HuH-7.5 (cell line): ENCODE results near the gene DTNBP1.
A peak's percentile ranks its signal among the peaks of the same experiment; 100 is the strongest.

Source experiments
- DNase-seq: peaks from one replicate; pipeline ENCODE4 v3.0.0; 2011; ENCODE audit warnings: low spot score

The DTNBP1 gene

DNA sequence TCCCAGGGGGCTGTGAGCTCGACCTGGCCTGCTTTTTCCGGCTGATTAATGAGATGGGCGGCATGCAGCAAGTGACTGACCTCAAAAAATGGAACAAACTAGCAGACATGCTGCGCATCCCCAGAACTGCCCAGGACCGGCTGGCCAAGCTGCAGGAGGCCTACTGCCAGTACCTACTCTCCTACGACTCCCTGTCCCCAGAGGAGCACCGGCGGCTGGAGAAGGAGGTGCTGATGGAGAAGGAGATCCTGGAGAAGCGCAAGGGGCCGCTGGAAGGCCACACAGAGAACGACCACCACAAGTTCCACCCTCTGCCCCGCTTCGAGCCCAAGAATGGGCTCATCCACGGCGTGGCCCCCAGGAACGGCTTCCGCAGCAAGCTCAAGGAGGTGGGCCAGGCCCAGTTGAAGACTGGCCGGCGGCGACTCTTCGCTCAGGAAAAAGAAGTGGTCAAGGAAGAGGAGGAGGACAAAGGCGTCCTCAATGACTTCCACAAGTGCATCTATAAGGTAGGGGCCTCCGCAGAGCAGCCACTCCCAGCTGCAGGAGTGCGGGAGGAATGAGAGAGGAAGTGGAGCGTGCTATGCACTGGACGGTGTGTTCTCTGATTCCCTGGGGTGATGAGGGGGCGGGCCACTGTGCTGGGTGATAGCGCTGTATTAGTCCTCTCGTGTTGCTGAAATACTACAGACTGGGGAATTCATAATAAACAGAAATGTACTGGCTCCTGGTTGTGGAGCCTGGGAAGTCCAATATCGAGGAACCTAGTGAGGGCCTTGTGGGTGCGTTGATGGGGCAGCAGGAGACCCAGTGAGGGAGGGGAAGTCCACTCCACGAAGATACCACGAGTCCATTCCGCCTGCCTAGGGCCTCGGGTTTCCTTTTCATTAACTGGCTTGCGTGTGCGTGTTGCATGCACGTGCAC lies 161.7 kb downstream of the DTNBP1 start:
- no peak for DNase-seq

- no peak for DNase-seq
These were observed 162.6 kb downstream of the DTNBP1 start for GRCh38 chr6:15500078-15500740.

DNA sequence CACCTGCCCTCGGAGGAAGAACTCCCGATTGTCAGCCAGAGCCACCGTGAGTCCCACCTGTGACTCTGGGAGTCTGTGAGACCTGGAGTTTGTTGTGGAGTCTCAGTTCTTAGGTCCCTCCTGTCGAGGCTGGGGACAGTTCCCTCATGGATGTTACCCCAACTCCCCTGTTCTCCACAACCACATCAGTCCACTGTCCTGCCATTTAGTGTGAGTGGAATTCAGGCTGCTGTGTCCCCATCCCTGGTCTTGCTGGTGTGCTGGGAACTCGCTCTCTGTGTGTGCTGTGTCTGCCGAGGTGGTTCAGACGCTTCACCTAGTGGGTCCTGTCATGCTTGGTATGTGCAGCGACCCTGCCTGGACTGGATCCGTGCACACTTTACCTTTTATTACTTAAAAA lies 163.2 kb downstream of the DTNBP1 start:
- DNase-seq = no peak

DNA sequence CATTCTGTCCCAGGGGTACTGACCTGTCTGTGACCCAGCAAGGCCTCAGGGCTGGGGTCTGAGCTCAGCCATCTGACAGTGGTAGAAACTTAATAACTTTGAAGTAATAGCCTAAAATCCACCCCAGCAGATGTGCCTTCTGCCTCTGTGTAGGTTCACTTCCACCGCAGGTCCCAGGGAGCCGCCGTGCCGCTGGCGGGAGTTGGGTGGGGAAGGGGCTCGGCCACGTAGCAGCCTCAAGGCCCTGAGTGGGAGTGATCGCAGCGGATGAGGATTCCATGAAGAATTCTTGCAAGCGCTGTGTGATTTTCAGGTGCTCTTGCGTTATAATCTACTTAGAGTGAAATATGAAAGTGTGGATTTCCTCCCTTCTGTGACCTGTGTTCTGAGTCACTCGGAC lies 163.7 kb downstream of the DTNBP1 start:
- DNase-seq = no peak

DNA sequence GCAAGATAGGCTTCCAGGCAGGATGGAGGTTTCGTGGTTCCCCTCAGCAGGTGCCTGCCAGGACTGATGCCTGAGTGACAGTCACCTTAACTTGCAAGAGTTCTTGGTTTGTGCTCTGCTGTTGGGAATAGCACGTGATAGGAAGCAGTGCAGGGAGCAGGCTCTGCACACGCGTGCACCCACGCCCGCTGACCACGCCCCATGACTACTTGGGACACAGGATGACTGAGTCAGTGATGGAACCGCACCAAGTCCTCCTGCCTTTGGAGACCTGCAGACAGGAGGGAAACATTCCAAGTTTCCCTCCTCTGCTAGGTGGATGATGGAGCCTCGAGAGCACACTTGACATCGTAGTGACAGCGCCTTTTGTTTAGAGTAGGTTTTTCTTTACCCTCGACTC lies 164.2 kb downstream of the DTNBP1 start:
- no peak for DNase-seq

GRCh38 chr6:15496345-15497131 lies 166.3 kb downstream of the DTNBP1 start:
- DNase-seq = no peak

DNA sequence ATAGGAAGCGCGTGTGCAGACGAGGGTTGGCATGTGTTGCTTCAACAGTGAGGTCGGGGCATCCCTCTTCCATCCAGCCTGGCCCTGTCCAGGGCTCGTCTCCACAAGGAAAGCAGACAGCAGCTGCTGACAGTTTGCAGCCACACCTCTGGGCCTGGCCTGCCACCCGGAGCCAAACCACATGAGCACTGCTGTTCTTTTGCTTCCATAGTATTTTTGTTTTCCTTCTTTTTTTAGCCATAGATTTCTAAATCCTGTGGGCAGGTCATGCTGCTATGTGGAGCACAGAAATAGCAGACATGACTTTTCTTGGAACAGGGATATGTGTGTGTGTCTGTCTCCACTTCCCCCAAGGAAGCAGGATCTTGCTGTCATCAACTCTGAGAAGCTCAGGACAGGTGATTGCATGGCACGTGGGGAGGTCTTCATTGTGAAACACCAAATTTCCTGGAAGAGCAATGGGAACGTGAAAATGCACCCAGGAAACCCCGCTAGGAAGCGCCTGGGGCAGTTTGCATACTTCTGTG lies 167.4 kb downstream of the DTNBP1 start:
- no peak for DNase-seq

DNA sequence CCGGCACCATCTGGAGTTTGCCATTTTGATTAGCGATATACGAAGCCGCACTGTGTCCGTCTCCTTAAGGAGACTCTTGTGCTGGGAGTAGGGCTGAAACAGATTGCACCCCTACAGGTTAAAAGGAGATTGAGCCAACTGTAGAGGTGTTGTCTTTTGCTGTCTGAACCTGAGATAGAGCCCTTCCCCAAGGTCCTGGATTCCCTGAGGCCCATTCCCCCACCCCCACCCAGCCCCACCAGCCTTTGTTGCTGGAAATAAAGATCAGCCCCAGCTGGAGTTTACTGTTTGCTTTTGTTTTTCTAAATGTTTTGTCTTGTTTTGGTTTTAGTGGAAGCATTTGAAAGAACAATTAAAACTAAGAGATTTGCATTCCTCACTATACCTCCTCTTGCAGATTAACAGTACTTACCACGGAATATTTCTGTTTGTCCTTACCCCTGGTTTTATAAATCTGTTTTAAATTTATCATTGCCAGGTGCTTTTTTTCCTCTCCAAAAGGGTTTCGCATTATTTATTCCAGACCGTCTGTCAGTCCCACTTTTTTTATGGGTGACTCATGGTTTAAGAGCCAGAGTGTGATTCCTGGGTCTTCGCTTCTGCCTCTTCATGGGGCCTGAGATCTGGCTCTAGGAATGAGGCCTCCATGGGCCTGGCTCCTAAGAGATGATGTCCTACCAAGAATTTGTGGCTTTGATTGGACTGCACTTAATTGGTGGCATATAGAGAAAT lies 169.2 kb downstream of the DTNBP1 start:
- no peak for DNase-seq

DNA sequence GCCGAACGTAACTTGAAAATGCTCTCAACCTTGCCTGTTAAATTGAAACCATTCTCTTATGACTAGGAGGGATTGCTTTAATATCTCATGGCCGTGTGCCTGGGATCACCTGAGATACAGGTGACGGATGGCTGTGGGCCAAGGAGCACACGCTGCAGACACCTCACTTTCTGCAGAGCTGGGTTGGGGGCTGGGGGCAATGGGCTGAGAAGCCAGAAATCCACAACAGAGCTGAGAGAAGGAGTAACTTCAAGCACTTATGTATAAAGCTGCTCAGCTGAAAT lies 170.9 kb downstream of the DTNBP1 start:
- DNase-seq = no peak

DNA sequence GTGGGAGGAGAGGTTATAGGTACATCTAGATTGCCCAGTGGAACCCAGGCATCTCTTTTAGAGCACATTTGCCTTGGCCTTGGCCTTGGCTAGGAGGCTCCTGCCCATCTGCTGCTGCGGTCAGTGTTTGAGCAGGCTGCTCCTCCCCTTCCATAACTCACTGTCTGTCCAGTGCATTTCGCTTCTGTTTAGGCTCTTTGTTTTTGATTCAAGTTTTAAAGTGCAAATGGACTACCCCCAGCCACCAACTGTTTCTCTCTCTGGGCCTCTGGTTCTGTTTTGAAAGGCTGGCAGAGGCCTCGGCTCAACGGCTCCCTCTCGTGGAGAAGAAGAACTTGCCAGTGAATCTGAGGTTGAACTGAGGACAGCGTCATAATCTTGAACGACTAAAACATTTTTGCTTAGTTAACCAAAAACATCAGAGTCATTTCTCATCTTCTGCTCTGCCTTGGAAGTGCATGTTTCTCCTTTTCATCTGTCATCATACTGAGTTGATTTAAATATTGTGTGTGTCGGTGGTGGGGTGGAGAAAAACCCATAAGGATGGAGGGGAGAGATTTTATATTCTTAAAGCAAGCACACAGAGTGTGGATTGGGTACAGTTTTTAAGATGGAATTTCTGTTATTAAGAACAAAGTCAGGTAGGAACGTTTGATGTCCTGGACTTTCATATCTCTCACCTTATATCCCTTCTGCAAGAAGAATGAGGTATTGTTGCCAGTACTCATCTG lies 171.4 kb downstream of the DTNBP1 start:
- DNase-seq = peak; percentile 29

DNA sequence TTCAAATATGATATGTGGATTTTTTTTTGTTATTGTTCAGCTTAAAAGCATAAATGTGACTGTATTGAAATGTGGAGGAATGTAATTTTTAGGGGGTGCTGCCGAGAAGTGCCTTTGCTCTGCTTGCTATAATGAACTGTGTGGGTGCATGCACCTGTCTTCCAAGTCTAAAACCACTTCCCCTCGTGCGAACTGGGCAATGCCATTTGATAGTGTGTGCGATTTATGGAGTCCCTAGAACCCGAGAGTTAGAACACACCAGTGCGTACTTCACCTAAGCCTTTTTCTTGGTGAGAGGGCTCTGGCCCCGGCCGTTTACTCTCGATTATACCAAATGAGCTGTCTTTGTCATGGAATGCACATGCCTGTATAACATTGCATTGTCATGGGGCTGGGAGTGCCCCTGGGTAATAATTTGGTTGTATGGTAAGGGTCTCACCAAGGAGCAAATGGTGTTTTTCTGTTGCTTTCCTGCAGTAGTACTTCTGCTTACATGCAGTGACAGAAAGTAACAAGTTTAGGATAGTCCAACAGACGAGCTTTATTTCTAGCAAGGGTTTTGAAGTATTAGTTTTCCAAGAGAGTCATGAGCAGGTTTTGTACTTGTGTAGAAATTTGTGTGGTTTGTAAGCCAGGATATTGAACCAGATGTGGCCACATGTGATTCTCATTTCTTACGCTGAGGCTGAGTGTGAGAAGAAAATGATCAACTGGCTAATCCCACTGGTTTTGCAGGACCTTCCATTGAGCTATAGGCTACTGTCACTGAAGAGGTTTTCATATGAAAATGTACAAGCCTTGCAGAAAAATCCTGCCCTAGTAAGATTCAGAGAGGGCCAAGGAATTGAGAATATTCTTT lies 172.4 kb downstream of the DTNBP1 start:
- no peak for DNase-seq

DNA sequence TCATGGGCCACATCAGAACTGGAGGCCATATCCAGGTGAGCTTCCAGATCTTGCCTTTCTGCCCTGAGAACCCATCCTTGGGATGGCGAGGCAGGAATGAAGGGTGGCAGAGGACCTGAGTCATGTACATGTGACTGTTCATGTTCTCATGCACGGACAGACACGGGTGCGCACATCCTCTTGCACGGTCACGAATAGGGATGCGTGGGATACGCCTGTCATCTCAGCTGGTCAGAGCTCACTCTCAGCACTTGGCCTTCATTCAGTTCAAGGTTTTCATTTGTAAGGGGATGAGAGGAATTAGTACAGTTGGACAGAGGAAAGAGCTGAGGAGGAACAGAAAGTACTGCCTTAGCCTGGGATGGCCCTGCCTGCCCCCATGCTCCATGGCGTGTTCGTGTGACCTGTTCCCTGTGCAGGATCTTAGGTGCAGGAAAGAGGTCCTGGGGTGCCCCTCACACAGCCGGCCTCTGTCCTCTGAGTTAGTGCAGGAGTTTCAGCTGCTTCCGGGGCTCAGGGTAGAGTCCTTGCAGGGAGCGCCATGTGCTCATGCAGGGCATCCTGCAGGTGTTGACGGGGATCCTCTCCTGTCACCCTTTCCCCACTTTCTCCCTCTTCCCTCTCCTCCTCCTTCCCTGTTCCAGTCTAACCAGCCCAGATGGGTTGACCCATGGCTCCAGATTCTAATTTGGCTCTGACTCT lies 173.4 kb downstream of the DTNBP1 start:
- no peak for DNase-seq

DNA sequence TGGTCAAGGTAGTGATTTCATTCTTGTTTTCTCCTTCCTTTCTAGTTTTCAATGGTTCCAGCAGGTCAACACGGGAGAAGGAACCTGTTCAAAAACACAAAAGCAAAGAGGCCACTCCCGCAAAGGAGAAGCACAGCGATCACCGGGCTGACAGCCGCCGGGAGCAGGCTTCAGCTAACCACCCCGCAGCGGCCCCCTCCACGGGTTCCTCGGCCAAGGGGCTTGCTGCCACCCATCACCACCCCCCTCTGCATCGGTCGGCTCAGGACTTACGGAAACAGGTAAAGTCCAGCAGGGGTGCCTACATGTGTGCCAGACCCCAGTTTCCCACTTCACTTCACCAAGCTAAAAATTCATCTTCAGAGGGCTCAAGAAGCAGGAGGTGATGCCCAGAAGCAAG lies 175.6 kb downstream of the DTNBP1 start:
- DNase-seq = no peak

- no peak for DNase-seq
These were observed 176.9 kb downstream of the DTNBP1 start for GRCh38 chr6:15485936-15486335.

DNA sequence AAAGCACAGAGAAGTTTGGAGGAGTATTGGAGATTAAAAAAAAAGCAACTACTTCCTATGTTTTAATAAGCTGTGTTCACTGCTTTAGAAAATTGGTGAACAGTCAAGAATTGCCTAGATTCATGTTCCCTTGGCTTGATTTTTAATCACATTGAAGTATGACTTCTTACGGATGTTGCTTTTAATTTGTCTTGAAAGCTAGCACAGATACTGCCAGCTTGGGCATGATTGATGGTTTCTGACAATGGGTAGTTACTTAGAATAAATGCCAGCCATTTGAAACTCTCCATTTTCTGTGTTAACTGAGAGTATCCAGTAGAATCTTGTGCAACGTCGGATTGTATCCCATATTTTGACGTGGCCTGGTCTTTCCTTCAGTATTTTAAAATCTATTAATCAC lies 178.0 kb downstream of the DTNBP1 start:
- DNase-seq = no peak

DNA sequence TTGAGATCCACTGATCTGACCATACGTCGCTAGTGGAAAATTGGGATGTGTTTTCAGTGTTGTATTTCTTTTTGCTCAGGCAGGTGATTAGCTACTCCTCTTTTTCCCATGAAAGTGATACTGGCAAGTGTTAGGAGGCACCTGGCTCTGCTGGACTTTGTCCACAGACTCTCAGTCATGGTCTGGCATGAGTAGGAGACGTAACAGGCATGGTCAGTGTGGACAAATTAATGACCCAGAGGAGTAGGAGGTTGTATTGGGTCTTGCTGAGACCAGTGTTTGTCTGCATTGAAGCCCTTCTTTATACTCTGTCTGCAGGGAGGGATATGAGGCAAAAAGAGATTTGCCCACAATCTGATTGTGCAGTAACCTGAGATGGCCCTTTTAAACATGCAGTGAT lies 178.7 kb downstream of the DTNBP1 start:
- DNase-seq = no peak

- DNase-seq = no peak
These were observed 179.8 kb downstream of the DTNBP1 start for GRCh38 chr6:15483060-15483459.

DNA sequence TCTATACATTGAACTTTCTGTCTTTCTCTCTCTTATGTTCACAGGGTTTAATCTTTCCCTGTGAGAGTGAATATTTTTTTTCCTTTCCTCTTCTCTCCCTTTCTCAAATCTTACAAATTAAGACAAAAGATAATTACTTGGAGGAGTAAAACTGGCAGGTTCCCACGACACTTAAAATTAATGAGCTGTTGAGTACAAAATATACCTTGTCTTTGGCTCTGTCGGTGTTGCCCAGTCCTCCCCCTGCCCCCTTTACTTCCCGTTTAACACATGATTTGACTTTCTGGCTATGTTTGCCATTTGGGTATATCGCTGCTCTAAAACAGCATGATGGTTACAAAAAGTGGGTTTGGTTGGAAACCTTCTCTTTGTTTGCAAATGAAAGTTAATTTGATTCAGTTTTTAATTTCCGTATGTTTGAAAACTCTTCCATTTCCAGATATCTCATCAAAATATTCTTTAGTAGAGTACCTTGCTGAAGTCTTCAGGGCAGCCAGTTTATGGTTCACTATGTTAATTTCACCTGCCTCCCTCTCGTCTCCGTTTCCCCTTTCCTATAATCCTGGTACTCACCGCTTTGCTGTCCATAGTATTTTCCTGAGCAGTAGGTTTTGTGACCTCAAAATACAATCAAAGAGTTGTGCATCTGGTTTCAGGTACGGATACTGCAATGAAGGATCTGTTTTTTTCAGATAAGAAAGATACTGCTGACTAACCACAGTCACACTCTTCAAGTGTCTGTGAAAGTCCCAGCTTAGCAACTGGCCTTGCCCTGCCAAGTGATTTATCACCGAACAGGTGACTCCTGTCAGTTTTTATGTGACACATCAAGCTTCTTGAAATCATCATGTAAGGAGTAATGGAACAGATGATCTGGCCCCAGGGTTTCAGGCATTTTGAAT lies 181.2 kb downstream of the DTNBP1 start:
- DNase-seq = no peak

DNA sequence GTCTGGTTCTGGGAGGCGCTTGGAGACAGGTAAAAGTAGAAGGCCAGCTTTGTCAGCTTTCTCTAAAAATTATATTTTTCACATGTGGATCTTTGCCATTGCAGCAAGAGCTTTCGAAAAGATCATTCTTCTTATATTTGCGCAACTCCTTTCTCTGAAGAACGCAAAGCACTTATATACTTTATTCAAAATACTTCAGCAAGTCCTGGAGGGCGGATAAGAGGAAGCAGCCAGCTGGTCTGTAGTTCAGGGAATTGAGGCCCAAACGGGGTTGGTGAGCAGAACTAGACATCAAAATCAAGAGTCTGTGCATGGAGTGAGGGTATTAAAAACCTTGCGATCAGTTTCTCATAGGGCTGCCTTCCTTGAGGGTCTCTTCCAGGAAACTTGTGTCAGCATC lies 182.3 kb downstream of the DTNBP1 start:
- no peak for DNase-seq
